Measurements from ENCODE around the gene CLN6. TPM values are rescaled to one million over a fixed set of nuclear protein-coding genes. Genes with fewer than 3 reads are reported as not detected.

CLN6 gene
- total RNA-seq, 1 experiment from 2014 or later = 71.9 TPM

GRCh38 chr15:68224546-68225250 is 4.8 kb downstream of the CLN6 start:
- peaks cover 5% of the 10 kb centered on the region for H3K79me1 ChIP-seq (ENCODE audit: insufficient read depth, low read depth, low read length, poor library complexity, severe bottlenecking)
- no peak overlapping the region for H3K27ac Mint-ChIP-seq
- no peak overlapping the region for H3K56ac ChIP-seq (ENCODE audit: insufficient read length, low read depth, low read length)
- no peak overlapping the region for H2BK12ac ChIP-seq (ENCODE audit: insufficient read length, low read depth, low read length)
- no peaks in the 10 kb centered on the region for H3K9me3 ChIP-seq (ENCODE audit: control insufficient read depth, low read depth, low read length)
- no peak overlapping the region for H4K5ac ChIP-seq (ENCODE audit: insufficient read length, low read depth, low read length)
- H3K27me3 ChIP-seq (ENCODE audit: insufficient read depth, low read length) = no peaks in the 10 kb centered on the region
- no peaks in the 10 kb centered on the region for H4K20me1 ChIP-seq (ENCODE audit: control insufficient read depth, insufficient read depth, insufficient read length)
- H3K4me1 ChIP-seq (ENCODE audit: insufficient read depth, low read length) = peaks cover 12% of the 10 kb centered on the region; the same call in 1 of the 2 replicates
- TF ChIP-seq, protein P1, sequence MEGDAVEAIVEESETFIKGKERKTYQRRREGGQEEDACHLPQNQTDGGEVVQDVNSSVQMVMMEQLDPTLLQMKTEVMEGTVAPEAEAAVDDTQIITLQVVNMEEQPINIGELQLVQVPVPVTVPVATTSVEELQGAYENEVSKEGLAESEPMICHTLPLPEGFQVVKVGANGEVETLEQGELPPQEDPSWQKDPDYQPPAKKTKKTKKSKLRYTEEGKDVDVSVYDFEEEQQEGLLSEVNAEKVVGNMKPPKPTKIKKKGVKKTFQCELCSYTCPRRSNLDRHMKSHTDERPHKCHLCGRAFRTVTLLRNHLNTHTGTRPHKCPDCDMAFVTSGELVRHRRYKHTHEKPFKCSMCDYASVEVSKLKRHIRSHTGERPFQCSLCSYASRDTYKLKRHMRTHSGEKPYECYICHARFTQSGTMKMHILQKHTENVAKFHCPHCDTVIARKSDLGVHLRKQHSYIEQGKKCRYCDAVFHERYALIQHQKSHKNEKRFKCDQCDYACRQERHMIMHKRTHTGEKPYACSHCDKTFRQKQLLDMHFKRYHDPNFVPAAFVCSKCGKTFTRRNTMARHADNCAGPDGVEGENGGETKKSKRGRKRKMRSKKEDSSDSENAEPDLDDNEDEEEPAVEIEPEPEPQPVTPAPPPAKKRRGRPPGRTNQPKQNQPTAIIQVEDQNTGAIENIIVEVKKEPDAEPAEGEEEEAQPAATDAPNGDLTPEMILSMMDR (conservative IDR thresholded peaks at IDR 0.05) = no peak
- no CpG with 5 or more reads among the region's 3 CpGs for WGBS (ENCODE audit: extremely low coverage, insufficient read length, low lambda C conversion rate)
- H2BK5ac ChIP-seq (ENCODE audit: insufficient read length, low read length) = no peak overlapping the region
- no peak overlapping the region for H3K14ac ChIP-seq (ENCODE audit: insufficient read depth, low read length)
- H3K4me1 Mint-ChIP-seq = peaks cover 16 to 18% of the 10 kb centered on the region in 2 experiments
- no peak overlapping the region for H3K18ac ChIP-seq (ENCODE audit: insufficient read length, low read depth, low read length)
- H3K23ac ChIP-seq (ENCODE audit: insufficient read length, low read depth, low read length) = no peak overlapping the region
- H2BK15ac ChIP-seq (ENCODE audit: low read depth, low read length) = no peak overlapping the region
- H3T11ph ChIP-seq (ENCODE audit: low read length) = no peak overlapping the region
- H2AFZ ChIP-seq (ENCODE audit: low read length) = no peak overlapping the region
- peaks cover 33 to 38% (median 35%) of the 10 kb centered on the region in 3 experiments for H3K36me3 Mint-ChIP-seq (ENCODE audit: insufficient read depth in 1 of 3, low read depth in 3 of 3)
- no peak overlapping the region for H3K4me3 Mint-ChIP-seq
- H2AK5ac ChIP-seq (ENCODE audit: insufficient read length, low read length) = no peak overlapping the region
- peaks cover 12% of the 10 kb centered on the region for H3K23me2 ChIP-seq (ENCODE audit: insufficient read length, low read depth, low read length, poor library complexity, severe bottlenecking)
- no peak overlapping the region for H3K27ac ChIP-seq (ENCODE audit: insufficient read length, low read depth, low read length)
- H2BK20ac ChIP-seq (ENCODE audit: low read depth, low read length, poor library complexity, severe bottlenecking) = no peak overlapping the region
- no peak overlapping the region for H4K8ac ChIP-seq (replicated peaks; ENCODE audit: insufficient read length, low read depth, low read length)
- DNase-seq = no peak
- H3K9me3 Mint-ChIP-seq = peaks cover 17 to 19% of the 10 kb centered on the region in 2 experiments
- H3K27me3 Mint-ChIP-seq (ENCODE audit: low read depth) = peaks cover under 1% of the 10 kb centered on the region; the same call in 1 of the 2 replicates
- no peak overlapping the region for H2BK120ac ChIP-seq (ENCODE audit: low read depth, low read length, poor library complexity, severe bottlenecking)
- H3K4me2 ChIP-seq (ENCODE audit: insufficient read depth, insufficient read length, low read length) = no peak overlapping the region
- H3K4ac ChIP-seq (ENCODE audit: low read depth, low read length) = no peak overlapping the region
- no peak overlapping the region for H3K9ac ChIP-seq (ENCODE audit: extremely low read depth, insufficient read length, low read length)
- H3K79me2 ChIP-seq (ENCODE audit: insufficient read depth, low read length) = peaks cover 26% of the 10 kb centered on the region; the same call in 1 of the 2 replicates
- H4K91ac ChIP-seq (ENCODE audit: insufficient read length, low read depth, low read length) = no peak overlapping the region

Measured in H9 (cell line).